Activated effector memory CD4-positive, alpha-beta T cell treated with Interleukin-2 at 50 U/mL for 16 hours (primary cell): Measurements from ENCODE around the gene SAMD5.

Experiments
- DNase-seq: peaks from one replicate; pipeline ENCODE4 v3.0.0-alpha.2; 2020

SAMD5 gene

DNA sequence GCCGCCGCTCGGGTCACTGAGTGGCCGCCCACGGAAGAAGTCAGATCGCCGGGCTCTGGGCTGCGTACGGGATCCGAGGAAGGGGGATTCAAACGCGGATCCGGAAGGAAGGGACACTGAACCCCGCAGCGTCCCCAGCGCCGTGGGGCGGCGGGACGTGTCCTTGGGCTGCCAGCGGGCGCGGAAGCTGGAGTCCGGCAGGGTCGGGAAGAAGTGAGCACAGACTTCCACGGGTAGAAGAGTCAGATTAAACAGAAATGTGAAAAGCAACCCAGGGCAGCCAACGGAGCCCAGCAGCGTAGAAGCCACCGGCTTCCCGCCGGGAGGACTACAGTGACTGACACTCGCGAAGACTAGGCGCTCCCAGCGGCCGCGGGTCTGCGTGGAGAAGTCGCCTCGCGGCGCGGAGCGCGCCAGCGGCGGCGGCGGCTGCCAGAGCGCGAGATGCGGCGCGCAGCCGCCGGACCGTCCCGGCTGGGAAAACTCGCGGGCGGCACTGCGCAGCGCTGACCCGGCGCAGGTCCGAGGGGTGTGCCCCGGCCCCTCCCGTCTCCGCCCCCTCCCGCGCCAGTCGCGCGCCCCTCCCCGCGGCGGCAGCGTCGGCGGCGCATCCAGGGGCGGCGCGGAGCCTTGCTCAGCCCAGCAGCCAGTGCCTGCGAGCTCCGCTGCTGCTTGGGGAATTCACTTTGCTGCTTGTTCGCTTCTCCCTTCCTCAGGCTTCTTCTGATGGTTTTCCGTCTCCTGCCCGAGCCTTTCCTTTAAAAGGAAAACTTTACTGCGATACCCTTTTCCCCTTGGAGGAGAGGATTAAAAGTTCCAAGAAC, at the start of gene SAMD5:
Gene SAMD5 (plus strand): TSS at position 649 of the 824 bp plus-strand sequence. CDS start 239 bp downstream, outside the sequence.
- no peak for DNase-seq

DNA sequence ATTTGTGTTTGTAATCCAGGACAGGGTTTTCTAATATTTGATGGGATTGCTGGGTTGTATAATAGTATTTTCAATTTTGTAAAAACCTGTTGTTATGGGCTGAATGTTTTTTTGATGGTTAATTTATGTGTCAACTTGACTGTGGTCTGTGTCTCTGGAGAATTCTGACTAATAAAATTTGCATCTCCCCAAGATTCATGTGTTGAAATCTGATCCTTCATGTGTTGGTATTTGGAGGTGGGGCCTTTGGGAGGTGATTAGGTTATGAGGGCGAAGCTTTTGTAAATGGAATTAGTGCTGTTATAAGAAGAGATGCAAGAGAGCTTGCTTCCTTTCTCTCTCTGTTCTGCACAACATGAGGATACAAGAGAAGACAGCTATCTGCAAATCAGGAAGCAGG, 48.7 kb upstream of the SAMD5 start:
- no peak for DNase-seq

DNA sequence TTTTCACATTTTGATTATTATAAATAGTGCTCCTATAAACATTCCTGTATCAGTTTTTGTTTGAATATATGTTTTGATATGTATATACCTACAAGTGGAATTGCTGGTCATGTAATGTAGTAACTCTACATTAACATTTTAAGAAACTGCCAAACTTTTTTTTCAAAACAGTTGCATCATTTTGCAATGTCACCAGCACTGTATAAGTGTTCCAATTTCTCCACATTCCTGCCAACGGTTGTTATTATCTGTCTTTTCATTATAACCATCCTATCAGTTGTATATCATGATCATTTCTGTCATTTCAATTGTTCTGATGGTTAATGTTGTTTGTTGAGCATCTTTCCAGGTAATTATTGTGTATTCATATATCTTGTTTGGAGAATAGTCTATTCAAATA, 44.8 kb upstream of the SAMD5 start:
- no peak for DNase-seq

DNA sequence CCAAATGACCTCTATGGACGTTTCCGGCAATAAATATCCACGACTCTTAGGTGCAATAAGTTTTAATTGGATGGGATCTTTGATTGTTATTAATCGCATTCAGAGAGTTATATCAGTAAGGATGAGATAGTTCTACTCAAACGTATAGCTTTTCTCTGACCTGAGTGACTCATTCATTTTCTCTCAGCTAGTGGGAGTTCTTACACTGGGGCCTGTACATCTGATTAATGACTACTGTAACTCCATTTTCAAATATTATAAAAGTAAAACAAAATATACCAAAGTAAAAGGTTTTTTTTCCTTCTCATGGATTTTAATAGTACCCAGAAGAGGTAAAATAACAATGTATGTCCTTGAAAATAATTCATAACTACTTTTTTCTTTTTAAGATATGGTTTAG, 41.1 kb upstream of the SAMD5 start:
- DNase-seq = no peak

DNA sequence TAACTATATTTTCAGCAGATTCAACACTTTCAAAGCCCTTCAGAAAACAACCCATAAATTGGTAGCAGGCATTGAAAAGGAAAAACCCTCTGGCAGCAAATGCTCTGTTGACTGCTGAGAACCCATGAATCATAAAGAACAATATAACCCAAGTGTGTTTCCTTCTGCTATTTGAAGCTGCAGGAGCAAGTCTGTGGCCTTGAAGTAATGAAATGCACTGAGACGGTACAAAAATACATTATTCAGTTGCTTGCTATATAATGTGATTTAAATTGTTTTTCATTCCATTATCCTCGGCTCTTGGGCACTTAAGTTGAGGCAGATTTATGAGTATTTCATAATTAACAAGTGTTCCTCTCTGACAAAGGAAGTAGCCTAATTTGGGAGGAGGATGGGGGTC, 40.6 kb upstream of the SAMD5 start:
- DNase-seq = no peak

DNA sequence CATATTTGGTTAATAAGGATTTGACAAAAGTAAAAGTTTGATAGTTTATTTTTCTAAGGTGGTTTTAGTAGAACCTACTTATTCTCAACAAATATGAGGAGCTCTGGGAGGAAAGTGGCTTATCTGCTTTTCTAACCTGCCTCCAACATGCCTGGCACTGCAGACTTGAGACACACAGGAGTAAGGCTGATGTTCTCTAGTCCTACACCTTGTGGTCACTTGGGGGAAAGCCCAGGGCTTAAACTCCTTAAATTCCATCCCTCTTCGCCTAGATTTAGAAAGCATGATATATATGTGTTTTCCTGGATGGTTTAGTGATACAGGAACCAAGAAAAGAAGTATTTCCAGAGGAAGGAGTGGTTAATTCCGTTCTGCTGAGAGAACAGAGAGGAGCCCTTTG, 39.9 kb upstream of the SAMD5 start:
- no peak for DNase-seq

DNA sequence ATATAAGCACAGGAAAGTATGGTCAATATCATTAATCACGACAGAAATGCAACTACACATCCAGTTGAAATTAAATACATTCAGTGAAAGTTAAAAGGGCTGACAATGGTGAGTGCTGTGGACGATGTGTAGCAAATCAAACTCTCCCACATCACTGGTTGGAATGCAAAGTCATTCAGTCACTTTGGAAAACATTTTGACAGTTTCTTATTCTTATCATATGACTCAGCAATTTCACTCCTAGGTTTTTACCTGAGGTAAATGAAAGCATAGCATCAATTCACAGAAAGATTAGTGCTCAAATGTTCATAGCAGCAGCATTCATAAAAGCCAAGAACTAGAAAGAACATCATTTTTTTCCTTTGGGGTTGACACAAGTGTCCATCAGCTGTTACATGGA, 28.6 kb upstream of the SAMD5 start:
- DNase-seq = no peak

DNA sequence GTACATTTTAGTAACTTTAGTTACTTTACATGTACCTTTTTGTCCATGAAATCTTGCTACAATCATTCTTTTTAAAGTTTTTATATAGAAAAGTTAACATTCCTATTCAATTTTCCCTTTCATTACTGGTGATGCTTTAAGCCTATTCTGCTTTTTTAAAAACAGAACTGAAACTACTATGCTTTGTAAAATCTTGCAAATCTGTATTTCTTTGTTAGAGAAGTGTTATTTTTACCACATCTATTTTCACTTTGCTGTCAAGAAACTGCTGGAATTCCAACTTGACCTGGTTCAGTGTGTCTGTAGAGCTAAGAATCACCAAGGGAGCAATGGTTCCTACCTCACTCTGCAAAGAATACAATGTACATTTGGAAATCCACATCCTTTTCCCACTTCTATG, 21.8 kb upstream of the SAMD5 start:
- no peak for DNase-seq

DNA sequence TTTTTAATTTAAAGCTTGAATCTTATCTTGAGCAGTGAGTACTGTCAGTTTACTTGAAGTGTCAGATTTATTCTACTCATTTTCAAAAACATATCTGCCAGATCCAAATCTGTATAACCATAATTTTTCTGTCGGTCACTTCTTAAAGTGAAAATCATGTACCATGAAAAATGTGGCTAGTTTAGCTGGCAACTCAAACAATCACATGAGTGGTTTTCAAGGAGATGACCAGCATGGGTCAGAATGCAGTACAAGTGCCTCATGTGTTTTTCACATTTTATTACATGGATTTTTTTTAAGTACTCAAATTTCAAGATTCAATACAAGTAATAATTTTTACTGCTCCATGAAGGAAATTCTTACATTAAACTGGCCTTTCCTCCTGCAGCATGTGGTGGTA, 11.0 kb upstream of the SAMD5 start:
- DNase-seq = no peak

DNA sequence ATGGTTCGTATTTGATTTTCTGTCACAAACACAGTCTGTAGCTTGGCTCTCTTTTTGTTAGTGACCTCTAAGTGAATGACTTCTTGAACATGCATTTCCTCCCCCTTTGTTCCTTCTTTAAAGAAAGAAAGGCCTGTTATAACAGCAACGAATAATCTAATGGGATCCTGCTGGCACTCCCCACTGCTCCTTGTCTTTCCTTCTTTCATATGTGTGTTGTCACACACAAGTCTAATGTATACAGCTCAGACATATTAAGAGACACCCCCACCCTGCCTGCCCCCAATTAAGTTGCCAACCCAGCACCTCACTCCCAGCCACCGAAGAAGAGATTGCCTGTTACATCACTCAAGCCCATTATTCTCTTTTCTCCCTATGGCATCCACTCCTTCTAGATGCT, 4.9 kb upstream of the SAMD5 start:
- DNase-seq = no peak

DNA sequence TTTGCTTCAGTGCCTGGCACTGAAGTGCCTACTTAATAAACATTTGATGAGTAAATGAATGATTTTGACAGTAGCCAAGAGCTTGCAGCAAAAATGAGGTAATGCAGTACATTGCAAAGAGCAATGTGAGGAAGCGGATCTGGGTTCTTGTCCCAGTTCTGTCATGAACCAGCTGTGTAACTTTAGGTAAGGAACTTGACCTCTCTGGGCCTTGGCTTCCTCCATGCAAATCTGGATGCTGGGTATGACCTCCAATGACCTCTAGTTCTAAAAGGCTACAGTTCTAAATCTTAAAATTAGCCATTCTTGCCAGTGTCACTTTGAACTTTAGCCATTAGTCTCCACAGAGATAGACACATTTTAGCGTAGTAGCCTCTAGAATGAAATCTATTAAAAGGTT, 3.6 kb upstream of the SAMD5 start:
- DNase-seq = no peak

DNA sequence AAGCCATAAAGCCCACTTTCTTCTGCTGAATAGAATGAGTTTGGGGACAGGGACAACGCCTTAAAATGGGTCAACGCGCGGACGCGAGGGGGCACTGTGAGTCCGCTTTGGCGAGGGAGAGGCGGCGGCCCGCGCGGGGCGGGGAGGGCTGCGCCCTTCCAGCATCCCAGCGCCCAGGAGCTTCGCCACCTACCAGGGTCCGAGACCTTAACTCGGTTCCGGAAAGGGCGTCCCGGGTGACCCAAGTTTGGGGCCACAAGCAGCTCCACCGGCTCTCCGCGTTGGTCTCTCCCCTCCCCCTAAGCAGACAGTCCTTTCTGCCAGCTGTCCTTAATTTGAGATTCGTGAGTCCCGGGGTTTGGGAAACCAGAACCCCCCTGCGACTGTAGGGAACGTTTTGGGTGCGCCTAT, 1.8 kb upstream of the SAMD5 start:
- no peak for DNase-seq

DNA sequence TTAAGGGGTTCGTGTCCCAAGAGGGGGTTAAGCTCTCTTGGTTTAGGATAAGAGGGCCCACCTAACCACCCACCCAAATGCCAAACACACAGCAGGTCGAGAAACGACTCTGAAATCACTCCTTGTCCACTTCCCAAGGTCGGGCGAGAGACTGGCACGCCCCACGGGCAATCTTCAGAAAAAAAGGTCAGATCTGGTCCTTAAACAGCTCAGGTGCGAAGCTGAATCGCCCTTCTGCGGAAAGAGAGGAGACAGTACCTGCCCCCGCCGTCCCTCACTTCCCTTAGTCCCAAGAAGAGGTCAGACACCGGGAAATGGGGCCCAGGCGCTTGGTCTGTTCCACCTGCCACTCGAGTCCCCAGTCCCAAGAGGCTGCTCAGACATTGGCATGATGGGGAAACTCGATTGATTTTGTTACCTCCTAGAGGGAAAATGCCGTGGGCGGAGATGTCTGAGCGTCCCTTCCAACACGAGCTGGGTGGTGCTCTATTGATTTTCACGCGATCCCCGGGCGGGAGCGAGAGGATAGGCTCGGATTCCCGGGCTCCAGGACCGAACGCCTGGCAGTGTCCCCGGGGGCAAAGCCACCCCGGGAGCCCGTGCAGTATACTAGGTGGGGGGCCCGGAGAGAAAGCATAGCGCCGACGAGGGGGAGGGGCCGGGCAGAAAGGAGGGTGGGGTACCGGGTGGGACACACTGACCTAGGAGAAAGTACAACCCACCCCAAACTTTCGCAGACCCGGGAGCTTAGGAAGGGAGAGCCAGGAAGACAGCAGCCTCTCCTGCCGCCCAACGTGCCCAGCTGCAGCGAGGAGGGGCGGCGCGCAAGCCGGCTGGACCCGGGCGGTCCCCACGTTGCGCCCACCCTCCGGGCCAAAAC, 1.1 kb upstream of the SAMD5 start:
- DNase-seq = no peak

DNA sequence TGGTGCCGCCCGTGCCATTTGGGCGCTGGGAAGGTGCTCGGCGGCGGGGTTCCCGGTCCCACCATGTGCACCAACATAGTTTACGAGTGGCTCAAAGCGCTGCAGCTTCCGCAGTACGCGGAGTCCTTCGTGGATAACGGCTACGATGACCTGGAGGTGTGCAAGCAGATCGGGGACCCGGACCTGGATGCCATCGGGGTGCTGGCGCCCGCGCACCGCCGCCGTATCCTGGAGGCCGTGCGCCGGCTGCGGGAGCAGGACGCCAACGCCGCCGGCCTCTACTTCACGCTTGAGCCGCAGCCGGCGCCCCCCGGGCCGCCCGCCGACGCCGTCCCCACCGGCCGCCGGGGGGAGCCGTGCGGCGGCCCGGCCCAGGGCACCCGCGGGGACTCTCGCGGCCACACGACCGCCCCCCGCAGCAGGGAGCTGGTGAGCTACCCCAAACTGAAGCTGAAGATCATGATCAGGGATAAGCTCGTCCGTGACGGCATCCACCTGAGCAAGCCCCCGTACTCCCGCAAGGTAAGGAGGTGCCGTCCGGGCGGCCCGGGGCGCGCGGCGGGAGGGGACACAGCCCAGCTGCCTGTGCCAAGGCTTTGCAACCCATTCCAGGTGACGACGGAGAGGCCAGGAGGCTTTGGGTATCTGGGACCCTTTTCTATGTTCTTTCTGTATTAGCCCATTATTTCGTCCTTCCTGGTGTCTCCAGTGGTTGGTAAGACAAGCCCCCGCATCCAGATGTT, 547 bp downstream of the SAMD5 start:
- DNase-seq = no peak

DNA sequence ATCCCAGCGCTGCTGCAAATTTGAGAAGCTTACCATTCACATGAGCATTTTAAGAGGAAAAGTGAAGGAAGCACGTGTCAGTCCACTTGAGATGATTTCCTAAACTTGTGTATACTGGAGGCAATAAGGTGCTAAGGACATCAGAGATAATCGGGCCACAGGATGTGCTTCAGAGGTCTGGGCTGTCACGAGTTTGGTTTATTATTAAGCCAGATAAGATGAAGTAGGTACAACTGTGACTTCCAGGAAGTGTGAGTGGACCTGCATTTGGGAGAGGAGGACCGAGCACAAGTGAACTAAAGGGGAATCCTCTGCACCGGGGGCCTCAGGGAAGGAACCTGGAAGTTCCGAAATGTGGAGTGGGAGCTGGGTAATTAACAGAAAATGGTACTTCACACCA, 1.4 kb downstream of the SAMD5 start:
- DNase-seq = no peak

DNA sequence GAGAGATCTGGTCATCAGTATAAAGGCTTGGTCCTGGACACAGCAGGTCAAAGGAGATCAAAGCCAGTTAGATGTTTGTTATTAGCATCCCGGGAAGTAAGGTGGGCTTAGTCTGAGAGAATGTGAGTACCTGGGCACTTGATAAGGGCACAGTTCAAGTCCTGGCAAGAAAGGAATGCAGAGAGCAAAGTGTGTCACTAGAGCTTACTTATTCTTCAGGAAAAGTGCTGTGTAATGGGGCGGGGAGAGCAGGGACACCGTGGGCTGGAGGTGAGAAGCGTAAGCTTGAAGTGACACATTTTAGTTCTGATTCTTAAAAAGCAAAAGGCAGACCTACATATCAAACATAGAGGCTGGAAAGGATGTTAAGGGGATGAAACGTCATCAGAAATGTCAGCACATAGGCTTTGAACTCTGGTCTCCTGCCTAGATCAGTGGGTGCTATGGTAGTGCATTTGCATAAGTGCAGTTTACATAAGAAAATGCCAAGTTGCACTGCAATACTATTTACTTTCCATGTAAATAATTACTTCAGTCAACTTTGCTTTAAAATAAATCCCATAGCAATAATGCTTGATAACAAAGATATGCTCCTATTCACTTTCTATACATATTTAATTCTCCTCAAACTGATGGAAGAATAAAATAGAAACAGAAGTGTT, 2.6 kb downstream of the SAMD5 start:
- no peak for DNase-seq

DNA sequence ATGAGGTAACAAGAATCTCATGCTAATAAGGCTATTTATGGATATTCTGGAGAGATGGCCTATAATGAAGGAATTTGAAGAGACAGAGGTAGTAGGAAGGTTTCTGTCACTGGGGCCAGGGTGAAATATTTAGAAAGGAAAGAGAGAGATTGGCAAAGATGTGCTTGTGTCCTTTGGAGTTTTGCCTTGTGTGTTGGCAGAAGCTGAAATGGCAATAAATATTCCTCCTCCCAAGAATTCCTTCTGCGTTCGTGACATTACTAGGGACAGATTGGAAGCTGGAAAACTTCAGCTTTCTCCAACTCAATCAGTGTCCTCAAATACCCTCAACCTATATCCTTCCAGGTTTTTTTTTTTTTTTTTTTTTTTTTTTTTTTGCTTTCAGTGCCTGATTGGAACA, 6.3 kb downstream of the SAMD5 start:
- DNase-seq = no peak

DNA sequence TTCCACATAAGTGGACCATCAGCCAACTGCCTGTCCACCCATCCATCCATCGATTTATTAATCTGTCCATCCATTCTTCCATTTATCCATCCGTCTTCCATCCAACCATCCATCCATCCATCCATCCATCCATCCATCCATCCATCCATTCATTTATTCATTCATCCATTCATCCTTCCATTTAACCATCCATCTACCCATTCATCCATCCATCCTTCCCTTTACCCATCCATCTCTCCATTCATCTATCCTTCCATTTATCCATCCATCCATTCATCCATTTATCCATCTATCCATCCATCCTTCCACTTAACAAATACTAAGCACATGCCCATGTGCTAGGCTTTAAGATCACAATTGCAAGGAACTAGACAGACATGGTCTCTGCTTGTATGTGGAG, 6.8 kb downstream of the SAMD5 start:
- DNase-seq = no peak

DNA sequence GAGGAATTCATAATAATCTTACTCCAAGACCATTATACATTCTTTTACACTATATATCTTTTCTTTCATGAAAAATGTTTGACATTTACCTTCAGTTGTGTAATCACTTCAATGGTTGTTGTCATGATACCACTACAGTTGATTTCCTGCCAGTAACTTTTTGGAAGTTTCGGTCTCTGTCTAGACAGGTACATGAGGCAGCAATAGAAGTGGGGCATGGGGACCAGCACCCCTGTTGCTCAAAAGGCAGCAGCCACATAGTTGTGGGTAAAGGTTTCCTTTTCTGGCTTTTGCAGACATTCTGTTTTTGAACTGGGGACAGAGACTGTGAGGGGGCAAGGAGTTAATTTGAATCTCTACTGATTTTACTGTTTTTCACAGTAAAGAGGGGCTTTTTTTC, 14.1 kb downstream of the SAMD5 start:
- DNase-seq = no peak

DNA sequence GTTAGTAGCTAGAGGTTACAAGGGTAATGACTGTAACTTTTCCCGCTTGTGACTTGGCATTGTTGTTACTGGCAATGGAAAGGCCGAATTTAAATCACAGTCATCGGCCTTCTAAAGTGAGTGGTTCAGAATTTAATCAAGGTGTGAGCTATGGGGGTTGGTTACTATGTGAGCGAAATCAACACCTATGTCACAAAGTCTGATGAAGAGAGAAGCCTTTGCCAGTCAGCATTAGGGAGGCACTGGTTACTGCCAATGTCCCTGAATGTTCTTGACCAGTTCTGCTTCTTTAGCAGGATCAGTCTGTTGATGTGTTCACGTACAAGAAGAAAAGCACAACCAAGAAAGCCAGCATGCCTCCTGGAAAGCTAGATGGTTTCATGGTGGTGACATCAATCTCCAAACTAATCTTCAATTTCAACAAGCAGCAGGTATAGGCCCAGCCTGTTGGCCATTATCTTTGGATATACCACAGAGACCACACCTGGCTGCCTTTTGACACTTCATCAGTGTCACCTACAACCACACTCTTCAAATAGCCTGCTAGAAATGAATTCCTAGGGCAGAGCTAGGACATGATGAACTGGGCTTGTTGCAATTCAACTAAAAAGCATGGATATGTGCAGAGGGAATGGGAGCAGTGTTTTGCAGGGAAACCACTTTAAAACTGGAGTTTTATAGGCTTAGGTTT, 17.2 kb downstream of the SAMD5 start:
- no peak for DNase-seq

DNA sequence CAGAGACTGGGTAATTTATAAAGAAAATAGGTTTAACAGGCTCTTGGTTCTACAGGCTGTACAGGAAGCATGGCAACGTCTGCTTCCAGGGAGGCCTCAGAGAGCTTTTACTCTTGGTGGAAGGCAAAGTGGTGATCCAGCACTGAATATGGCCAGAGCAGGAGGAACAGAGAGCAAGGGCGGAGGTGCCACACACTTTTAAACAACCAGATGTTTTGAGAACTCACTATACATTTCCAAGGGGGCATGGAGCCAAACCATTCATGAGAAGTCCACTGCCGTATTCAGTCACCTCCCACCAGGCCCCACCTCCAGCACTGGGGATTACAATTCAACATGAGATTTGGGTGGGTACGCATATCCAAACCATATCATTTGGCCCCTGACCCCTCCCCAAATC, 18.7 kb downstream of the SAMD5 start:
- no peak for DNase-seq

DNA sequence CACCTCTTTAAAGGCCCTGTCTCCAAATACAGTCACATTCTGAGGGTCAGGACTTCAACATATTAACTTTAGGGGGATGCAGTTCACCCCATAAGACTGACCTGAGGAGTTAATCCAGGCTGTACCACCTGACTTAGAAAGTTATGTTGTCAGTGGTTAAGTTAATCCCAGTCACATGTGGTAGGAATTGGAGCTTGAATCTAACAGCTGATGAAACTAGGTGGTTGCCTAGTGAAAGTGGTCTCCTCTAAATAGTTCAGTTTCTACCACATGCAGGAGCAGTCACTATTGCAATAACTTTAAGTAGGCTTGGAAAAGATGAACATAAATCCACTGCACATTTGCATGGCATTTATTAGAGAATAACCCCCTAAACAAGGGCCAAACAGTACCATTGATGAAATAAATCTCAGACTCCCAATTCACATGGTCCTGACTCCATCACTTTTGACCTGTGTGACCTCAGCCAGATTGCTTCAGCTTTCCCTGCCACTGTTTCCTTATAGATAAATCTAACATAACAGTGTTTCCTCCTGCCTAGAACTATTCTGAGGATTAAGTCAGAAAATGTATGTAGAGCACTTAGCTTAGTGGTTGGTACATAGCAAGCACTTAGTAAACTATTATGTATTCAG, 20.1 kb downstream of the SAMD5 start:
- no peak for DNase-seq
